ENCODE data around the gene ADCY9. TPM values are rescaled to one million over a fixed set of nuclear protein-coding genes. Genes with fewer than 3 reads are reported as not detected.

The ADCY9 gene
- total RNA-seq, 1 experiment from 2014 or later: 4.7 TPM

GRCh38 chr16:4002121-4002520 is 114.1 kb downstream of the ADCY9 start:
- Histone ChIP-seq H2AK5ac (ENCODE audit: insufficient read length, low read length) (no peak overlapping the region), H3T11ph (ENCODE audit: low read length) (no peak overlapping the region), H3K4me1 (ENCODE audit: insufficient read depth, low read length) (peaks cover 5% of the 10 kb centered on the region; the same call in 1 of the 2 replicates), H2BK15ac (ENCODE audit: low read depth, low read length) (no peak overlapping the region), H3K9ac (ENCODE audit: extremely low read depth, insufficient read length, low read length) (no peak overlapping the region), H2BK5ac (ENCODE audit: insufficient read length, low read length) (no peak overlapping the region), H3K14ac (ENCODE audit: insufficient read depth, low read length) (no peak overlapping the region), H3K27ac (ENCODE audit: insufficient read length, low read depth, low read length) (no peak overlapping the region), H3K79me2 (ENCODE audit: insufficient read depth, low read length) (no peaks in the 10 kb centered on the region), H4K20me1 (ENCODE audit: control insufficient read depth, insufficient read depth, insufficient read length) (peaks cover 3% of the 10 kb centered on the region), H3K23me2 (ENCODE audit: insufficient read length, low read depth, low read length, poor library complexity, severe bottlenecking) (no peaks in the 10 kb centered on the region), H4K5ac (ENCODE audit: insufficient read length, low read depth, low read length) (no peak overlapping the region), H3K4me2 (ENCODE audit: insufficient read depth, insufficient read length, low read length) (no peak overlapping the region), H2BK12ac (ENCODE audit: insufficient read length, low read depth, low read length) (no peak overlapping the region), H4K91ac (ENCODE audit: insufficient read length, low read depth, low read length) (no peak overlapping the region), H3K9me3 (ENCODE audit: control insufficient read depth, low read depth, low read length) (no peaks in the 10 kb centered on the region), H3K18ac (ENCODE audit: insufficient read length, low read depth, low read length) (no peak overlapping the region), H2BK120ac (ENCODE audit: low read depth, low read length, poor library complexity, severe bottlenecking) (no peak overlapping the region), H3K23ac (ENCODE audit: insufficient read length, low read depth, low read length) (no peak overlapping the region), H3K4ac (ENCODE audit: low read depth, low read length) (no peak overlapping the region), H3K56ac (ENCODE audit: insufficient read length, low read depth, low read length) (no peak overlapping the region), H3K79me1 (ENCODE audit: insufficient read depth, low read depth, low read length, poor library complexity, severe bottlenecking) (no peaks in the 10 kb centered on the region), H4K8ac (replicated peaks; ENCODE audit: insufficient read length, low read depth, low read length) (no peak overlapping the region), H2BK20ac (ENCODE audit: low read depth, low read length, poor library complexity, severe bottlenecking) (no peak overlapping the region), H2AFZ (ENCODE audit: low read length) (no peak overlapping the region), H3K27me3 (ENCODE audit: insufficient read depth, low read length) (no peaks in the 10 kb centered on the region)
- Mint-ChIP-seq H3K4me3 (no peak overlapping the region), H3K27me3 (ENCODE audit: low read depth) (no peaks in the 10 kb centered on the region), H3K36me3 (ENCODE audit: insufficient read depth in 1 of 3, low read depth in 3 of 3) (no peaks in the 10 kb centered on the region), H3K27ac (no peak overlapping the region), H3K9me3 (no peaks in the 10 kb centered on the region), H3K4me1 (peaks cover 18 to 24% of the 10 kb centered on the region in 2 experiments)
- no peak for TF ChIP-seq CTCF (conservative IDR thresholded peaks at IDR 0.05)
- no CpG with 5 or more reads among the region's 2 CpGs for WGBS (ENCODE audit: extremely low coverage, insufficient read length, low lambda C conversion rate)
- DNase-seq: no peak

Measured in H9 (cell line).